HepG2 (cell line): ENCODE data around the gene BYSL. TPM values are rescaled to one million over a fixed set of nuclear protein-coding genes. Genes with fewer than 3 reads are reported as not detected.
A peak's percentile ranks its signal among the peaks of the same experiment; 100 is the strongest.

Experiments used
- BHLHE40 ChIP-seq: IDR thresholded peaks from 2 replicates; pipeline ENCODE4 v1.6.1; 2011; ENCODE audit warnings: low read length, improper control_type of control experiment
- ELF1 ChIP-seq: sonication (generic); formaldehyde crosslinking; IDR thresholded peaks from 2 replicates; pipeline ENCODE4 v1.4.0; 2020; ENCODE audit warnings: missing genetic modification reagents
- HNRNPH1 ChIP-seq: fragments of 200-400 bp; formaldehyde crosslinking; optimal IDR thresholded peaks from 2 replicates; pipeline ENCODE3; 2017; ENCODE audit warnings: mild to moderate bottlenecking, low read depth, low read length
- MTA3 ChIP-seq: sonication (generic); formaldehyde crosslinking; IDR thresholded peaks from 2 replicates; pipeline ENCODE4 v1.4.0; 2020; ENCODE audit warnings: missing genetic modification reagents
- NR0B2 ChIP-seq: sonication (generic); formaldehyde crosslinking; IDR thresholded peaks from 2 replicates; pipeline ENCODE4 v1.4.0; 2020; ENCODE audit warnings: mild to moderate bottlenecking, missing genetic modification reagents
- NR2F6 ChIP-seq, 2 experiments: IDR thresholded peaks; 2 replicates each; pipeline ENCODE4 v1.6.1; 2016; ENCODE audit warnings: antibody characterized with exemption in 1 of 2, mild to moderate bottlenecking in 1 of 2
- POGK ChIP-seq: sonication (generic); formaldehyde crosslinking; conservative IDR thresholded peaks from 2 replicates; pipeline ENCODE4 v1.8.0; 2022; ENCODE audit warnings: mild to moderate bottlenecking, moderate library complexity, missing genetic modification reagents
- SOX13 ChIP-seq, 3 experiments: fragments of 450-650 bp in 1 of 3; sonication (generic) in 1 of 3; formaldehyde crosslinking in 1 of 3; IDR thresholded peaks in 2 of 3; conservative IDR thresholded peaks in 1 of 3; 2 replicates each; pipeline versions ENCODE4 v1.5.0 to v1.6.1; 2016 to 2020; ENCODE audit warnings: antibody characterized with exemption in 1 of 3, mild to moderate bottlenecking in 1 of 3, missing compliant biosample characterization in 1 of 3, missing genetic modification reagents in 1 of 3, moderate library complexity in 1 of 3
- SP5 ChIP-seq: IDR thresholded peaks from 2 replicates; pipeline ENCODE4 v1.6.1; 2016; ENCODE audit warnings: low read depth, borderline replicate concordance
- SRSF1 ChIP-seq: fragments of 200-400 bp; formaldehyde crosslinking; optimal IDR thresholded peaks from 2 replicates; pipeline ENCODE3; 2017; ENCODE audit warnings: mild to moderate bottlenecking, low read depth, low read length, moderate library complexity
- USF2 ChIP-seq, 2 experiments: sonication (generic) in 1 of 2; formaldehyde crosslinking in 1 of 2; IDR thresholded peaks; 2 replicates each; pipeline versions ENCODE4 v1.5.1 to v1.6.1; 2011 to 2020; ENCODE audit warnings: borderline replicate concordance in 1 of 2, low read depth in 1 of 2, low read length in 1 of 2, mild to moderate bottlenecking in 1 of 2, missing genetic modification reagents in 1 of 2, moderate library complexity in 1 of 2
- YEATS2 ChIP-seq: sonication (generic); formaldehyde crosslinking; IDR thresholded peaks from 2 replicates; pipeline ENCODE4 v1.4.0; 2020; ENCODE audit warnings: missing genetic modification reagents, borderline replicate concordance
- ZBED4 ChIP-seq: sonication (generic); formaldehyde crosslinking; IDR thresholded peaks from 2 replicates; pipeline ENCODE4 v1.4.0; 2020; ENCODE audit warnings: missing genetic modification reagents, borderline replicate concordance
- ZBTB37 ChIP-seq: sonication (generic); formaldehyde crosslinking; IDR thresholded peaks from 2 replicates; pipeline ENCODE4 v1.4.0; 2020; ENCODE audit warnings: mild to moderate bottlenecking, missing genetic modification reagents
- ZNF224 ChIP-seq: sonication (generic); formaldehyde crosslinking; IDR thresholded peaks from 2 replicates; pipeline ENCODE4 v1.5.0; 2020; ENCODE audit warnings: mild to moderate bottlenecking, missing genetic modification reagents
- ZNF441 ChIP-seq: sonication (generic); formaldehyde crosslinking; IDR thresholded peaks from 2 replicates; pipeline ENCODE4 v1.7.0; 2021; ENCODE audit warnings: missing genetic modification reagents, borderline replicate concordance
- ZNF678 ChIP-seq: sonication (generic); formaldehyde crosslinking; IDR thresholded peaks from 2 replicates; pipeline ENCODE4 v1.4.0; 2020; ENCODE audit warnings: mild to moderate bottlenecking, missing genetic modification reagents
- ZSCAN12 ChIP-seq: sonication (generic); formaldehyde crosslinking; IDR thresholded peaks from 2 replicates; pipeline ENCODE4 v1.9.0; 2021; ENCODE audit warnings: mild to moderate bottlenecking, missing genetic modification reagents
- polyA plus RNA-seq, 8 experiments: library from polyadenylated mRNA; depleted of rRNA in 3 of 8; stranded (reverse) in 7 of 8; unstranded in 1 of 8; fragments of >200 nt; fragmentation: Illumina TruSeq in 4 of 8; extraction: Trizol in 4 of 8; gene quantifications; 2 replicates each; pipeline versions ENCODE4 v1.2.1 to v1.2.3, GENCODE V29; 2011 to 2016; ENCODE audit warnings: low read depth in 4 of 8, missing spikeins in 1 of 8, mixed read lengths in 1 of 8; ENCODE audit not compliant: insufficient read depth in 1 of 8
- total RNA-seq, 5 experiments: library from RNA; depleted of rRNA; stranded (reverse); fragments of >200 nt; fragmentation: Illumina TruSeq; extraction: Trizol; gene quantifications; 2 replicates each; pipeline ENCODE4 v1.2.3, GENCODE V29; 2016; ENCODE audit warnings: low read depth in 1 of 5

Gene BYSL
- total and polyA plus RNA-seq, 2 of the 13 experiments (the other 11 are each of a cell fraction or from before 2014, with no cell fraction given): 27.9 to 28.6 TPM

- TF ChIP-seq NR0B2 (CRISPR knock-in tag) (no peak), POGK (CRISPR knock-in tag) (no peak; the same call in 1 of the 2 replicates), ZNF678 (CRISPR knock-in tag) (peak; percentile 76; the same call in 1 of the 2 replicates), ELF1 (CRISPR knock-in tag) (peak; percentile 79), HNRNPH1 (no peak), BHLHE40 (no peak), MTA3 (CRISPR knock-in tag) (no peak), SRSF1 (no peak), ZSCAN12 (no peak; the same call in 1 of the 2 replicates), SOX13 (IDR thresholded peaks at IDR 0.05) (no peak), SOX13 (CRISPR knock-in tag; conservative IDR thresholded peaks at IDR 0.05 in 1 of 2, IDR thresholded peaks at IDR 0.05 in 1 of 2) (no peak), ZNF441 (no peak), ZBED4 (CRISPR knock-in tag) (peak; percentile 43; the same call in 1 of the 2 replicates), SP5 (CRISPR knock-in tag) (peak; percentile 89), NR2F6 (IDR thresholded peaks at IDR 0.05) (no peak), NR2F6 (CRISPR knock-in tag; IDR thresholded peaks at IDR 0.05) (no peak), ZNF224 (no peak), ZBTB37 (CRISPR knock-in tag) (no peak), USF2 (IDR thresholded peaks at IDR 0.05; ENCODE audit: low read depth, low read length) (no peak), USF2 (CRISPR knock-in tag; IDR thresholded peaks at IDR 0.05; ENCODE audit: borderline replicate concordance) (no peak), YEATS2 (CRISPR knock-in tag) (no peak)
Observed at GRCh38 chr6:41941280-41942066, 20.2 kb downstream of the BYSL start, which contains the start of gene CCND3 (continued).
